ENCODE measurements around the gene FAM237B.

GRCh38 chr7:90345016-90345415 is 23.9 kb upstream of the FAM237B start:
- TF ChIP-seq CTCF (IDR thresholded peaks at IDR 0.05) (no peak), EZH2 (IDR thresholded peaks at IDR 0.05; ENCODE audit: borderline replicate concordance, insufficient read depth, low read depth, low read length, poor library complexity, severe bottlenecking) (no peak)
